Peyer's patch (tissue), 4 donors: ENCODE data around the gene MARK4. TPM values are rescaled to one million over a fixed set of nuclear protein-coding genes. Genes with fewer than 3 reads are reported as not detected.
"Not testable (repeated sequence)": the region's sequence is repeated elsewhere in the genome, so short reads cannot be mapped to it uniquely, and the experiment has no call there.

Experiments
- DNase-seq, 3 donors: peaks; one replicate each; pipeline ENCODE4 v3.0.0-alpha.2; 2017 to 2019
- H3K27ac ChIP-seq, 4 donors: fragments of 200-600 bp; sonication (generic); one replicate each; pipeline ENCODE4 v1.5.1; 2016 to 2019
- H3K27me3 ChIP-seq, 2 donors: fragments of 200-600 bp; sonication (generic); one replicate each; pipeline ENCODE4 v1.5.1; 2019
- H3K36me3 ChIP-seq, 3 donors: fragments of 200-600 bp; sonication (generic); one replicate each; pipeline ENCODE4 v1.5.1; 2016 to 2019
- H3K4me1 ChIP-seq, 4 donors: fragments of 200-600 bp; sonication (generic); one replicate each; pipeline ENCODE4 v1.5.1; 2016 to 2019
- H3K4me3 ChIP-seq, 4 donors: fragments of 200-600 bp; sonication (generic); 1 replicate in 3 of 4; 2 replicates in 1 of 4; pipeline ENCODE4 v1.5.1; 2016 to 2019; ENCODE audit warnings: mild to moderate bottlenecking in 1 of 4
- H3K9me3 ChIP-seq, 4 donors: fragments of 200-600 bp; sonication (generic); one replicate each; pipeline ENCODE4 v1.5.1; 2016 to 2019; ENCODE audit warnings: mild to moderate bottlenecking in 1 of 4
- POLR2A ChIP-seq, 2 donors: fragments of 450-650 bp; IDR thresholded peaks; one replicate each; pipeline ENCODE4 v1.5.1; 2017; ENCODE audit warnings: antibody characterized with exemption in 2 of 2, mild to moderate bottlenecking in 2 of 2, moderate library complexity in 2 of 2
- total RNA-seq, 4 donors: library from RNA; depleted of rRNA; stranded (reverse); fragments of >200 nt; gene quantifications; one replicate each; pipeline ENCODE4 v1.1.0, GENCODE V29; 2016
- TF ChIP-seq, protein P1 (sequence below), 6 experiments: fragments of 450-650 bp in 4 of 6; fragments of 200-600 bp in 2 of 6; sonication (generic) in 1 of 6; IDR thresholded peaks; one replicate each; pipeline ENCODE4 v1.5.1; 2017 to 2019; ENCODE audit warnings: antibody characterized with exemption in 6 of 6, mild to moderate bottlenecking in 3 of 6, moderate library complexity in 1 of 6

MARK4 gene
- total RNA-seq, 4 donors from 2014 or later: 8.1 to 63.5 (median 23.4) TPM

DNA sequence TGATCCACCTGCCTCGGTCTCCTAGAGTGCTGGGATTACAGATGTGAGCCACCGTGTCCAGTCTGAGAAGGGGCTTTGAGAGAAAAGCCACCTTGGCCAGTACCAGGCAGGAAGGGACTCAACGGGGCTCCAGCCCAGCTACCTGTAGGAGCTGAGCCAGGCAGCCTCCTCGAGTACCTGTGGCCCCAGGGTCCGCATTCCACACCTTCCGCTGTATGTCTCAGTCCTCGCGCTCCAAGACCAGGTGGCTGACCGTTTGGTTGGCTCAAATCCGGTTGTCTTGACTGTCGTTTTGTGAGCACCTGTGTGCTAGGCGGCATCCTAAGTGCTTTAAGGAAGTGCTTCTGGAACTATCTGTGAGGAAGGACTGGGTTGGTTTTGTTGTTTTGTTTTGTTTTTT, 16.2 kb downstream of the MARK4 start:
- Histone ChIP-seq H3K4me1 (no peaks in the 10 kb centered on the region), H3K4me3 (no peak overlapping the region), H3K9me3 (no peaks in the 10 kb centered on the region), H3K27ac (no peak overlapping the region), H3K27me3 (no peaks in the 10 kb centered on the region), H3K36me3 (peaks cover 0 to 17% (median 0%) of the 10 kb centered on the region in 3 donors)
- TF ChIP-seq POLR2A (IDR thresholded peaks at IDR 0.05): no peak
- TF ChIP-seq, protein P1, sequence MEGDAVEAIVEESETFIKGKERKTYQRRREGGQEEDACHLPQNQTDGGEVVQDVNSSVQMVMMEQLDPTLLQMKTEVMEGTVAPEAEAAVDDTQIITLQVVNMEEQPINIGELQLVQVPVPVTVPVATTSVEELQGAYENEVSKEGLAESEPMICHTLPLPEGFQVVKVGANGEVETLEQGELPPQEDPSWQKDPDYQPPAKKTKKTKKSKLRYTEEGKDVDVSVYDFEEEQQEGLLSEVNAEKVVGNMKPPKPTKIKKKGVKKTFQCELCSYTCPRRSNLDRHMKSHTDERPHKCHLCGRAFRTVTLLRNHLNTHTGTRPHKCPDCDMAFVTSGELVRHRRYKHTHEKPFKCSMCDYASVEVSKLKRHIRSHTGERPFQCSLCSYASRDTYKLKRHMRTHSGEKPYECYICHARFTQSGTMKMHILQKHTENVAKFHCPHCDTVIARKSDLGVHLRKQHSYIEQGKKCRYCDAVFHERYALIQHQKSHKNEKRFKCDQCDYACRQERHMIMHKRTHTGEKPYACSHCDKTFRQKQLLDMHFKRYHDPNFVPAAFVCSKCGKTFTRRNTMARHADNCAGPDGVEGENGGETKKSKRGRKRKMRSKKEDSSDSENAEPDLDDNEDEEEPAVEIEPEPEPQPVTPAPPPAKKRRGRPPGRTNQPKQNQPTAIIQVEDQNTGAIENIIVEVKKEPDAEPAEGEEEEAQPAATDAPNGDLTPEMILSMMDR (IDR thresholded peaks at IDR 0.05): no peak
- DNase-seq: no peak

DNA sequence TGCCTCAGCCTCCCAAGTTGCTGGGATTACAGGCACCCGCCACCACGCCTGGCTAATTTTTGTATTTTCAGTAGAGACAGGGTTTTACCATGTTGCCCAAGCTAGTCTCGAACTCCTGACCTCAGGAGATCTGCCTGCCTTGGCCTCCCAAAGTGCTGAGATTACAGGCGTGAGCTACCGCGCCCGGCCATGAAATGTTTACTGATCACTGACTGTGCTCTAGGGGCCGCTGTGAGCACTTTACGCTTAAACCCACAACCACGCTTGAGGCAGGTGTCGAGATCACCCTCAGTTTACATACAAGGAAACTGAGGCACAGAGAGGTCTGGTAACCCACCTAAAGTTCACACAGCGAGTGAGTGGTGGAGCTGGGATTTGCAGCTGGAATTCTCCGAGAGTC, 18.9 kb downstream of the MARK4 start:
- H3K27me3 ChIP-seq, H3K9me3 ChIP-seq, H3K27ac ChIP-seq, H3K4me1 ChIP-seq, H3K4me3 ChIP-seq, DNase-seq: not testable (repeated sequence)
- peaks cover 0 to 29% (median 0%) of the 10 kb centered on the region in 3 donors for H3K36me3 ChIP-seq

DNA sequence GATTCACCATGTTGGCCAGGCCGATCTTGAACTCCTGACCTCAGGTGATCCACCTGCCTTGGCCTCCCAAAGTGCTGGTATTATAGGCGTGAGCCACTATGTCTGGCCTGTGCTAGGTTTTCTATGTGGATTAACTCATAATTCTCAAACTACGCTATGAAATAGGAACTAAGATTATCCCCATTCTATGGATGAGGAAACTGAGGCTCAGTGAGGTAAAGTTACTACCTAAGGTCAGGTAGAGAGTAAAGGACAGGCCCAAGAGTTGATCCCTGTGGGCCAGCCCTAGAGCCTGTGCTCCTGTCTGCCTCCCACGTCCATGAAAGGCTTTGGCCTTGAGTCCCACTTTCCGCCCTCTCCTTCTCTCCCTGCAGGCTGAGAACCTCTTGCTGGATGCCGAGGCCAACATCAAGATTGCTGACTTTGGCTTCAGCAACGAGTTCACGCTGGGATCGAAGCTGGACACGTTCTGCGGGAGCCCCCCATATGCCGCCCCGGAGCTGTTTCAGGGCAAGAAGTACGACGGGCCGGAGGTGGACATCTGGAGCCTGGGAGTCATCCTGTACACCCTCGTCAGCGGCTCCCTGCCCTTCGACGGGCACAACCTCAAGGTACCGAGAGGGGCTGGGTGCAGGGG, 20.1 kb downstream of the MARK4 start:
- Histone ChIP-seq H3K36me3 (peaks cover 0 to 29% (median 0%) of the 10 kb centered on the region in 3 donors), H3K27ac (no peak overlapping the region), H3K9me3 (no peaks in the 10 kb centered on the region), H3K27me3 (no peaks in the 10 kb centered on the region), H3K4me1 (no peaks in the 10 kb centered on the region), H3K4me3 (no peak overlapping the region)
- TF ChIP-seq, protein P1 (IDR thresholded peaks at IDR 0.05): no peak
- no peak for TF ChIP-seq POLR2A (IDR thresholded peaks at IDR 0.05)
- DNase-seq: no peak

DNA sequence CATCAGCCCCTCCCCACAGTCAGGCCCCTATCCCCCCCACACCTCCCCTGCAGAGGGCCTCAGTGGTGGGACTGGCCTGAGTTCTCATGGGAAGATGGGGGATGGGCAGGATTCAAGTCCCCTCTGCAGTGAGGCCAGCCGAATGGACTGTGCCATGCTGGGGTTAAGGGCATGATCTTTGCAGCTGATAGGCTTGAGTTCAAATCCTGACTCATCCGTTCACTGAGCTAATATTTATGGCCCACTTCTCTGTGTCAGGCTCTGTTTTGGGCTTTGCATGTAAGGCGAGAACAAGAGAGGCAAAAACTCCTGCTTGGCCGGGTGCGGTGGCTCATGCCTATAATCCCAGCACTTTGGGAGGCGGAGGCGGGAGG, 20.7 kb downstream of the MARK4 start:
- no peak for DNase-seq
- Histone ChIP-seq H3K4me3 (no peak overlapping the region), H3K36me3 (peaks cover 0 to 29% (median 0%) of the 10 kb centered on the region in 3 donors), H3K4me1 (no peaks in the 10 kb centered on the region), H3K9me3 (no peaks in the 10 kb centered on the region), H3K27ac (no peak overlapping the region), H3K27me3 (no peaks in the 10 kb centered on the region)
- TF ChIP-seq, protein P1 (IDR thresholded peaks at IDR 0.05): no peak
- TF ChIP-seq POLR2A (IDR thresholded peaks at IDR 0.05): no peak

DNA sequence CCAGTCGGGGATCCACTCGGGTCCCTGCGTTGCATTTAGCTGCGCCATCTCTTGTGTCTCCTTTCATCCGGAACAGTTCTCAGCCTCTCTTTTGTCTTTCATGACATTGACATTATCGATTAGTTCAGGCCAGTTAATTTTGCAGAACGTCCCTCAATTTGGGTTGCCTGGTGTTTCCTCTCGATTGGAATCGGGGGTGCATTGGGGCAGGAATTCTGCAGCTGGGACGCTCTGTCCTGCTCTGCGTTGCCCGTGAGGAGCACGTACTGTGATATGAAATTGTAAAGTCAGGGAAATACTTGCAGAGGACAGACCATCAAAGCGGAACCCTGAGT, 22.4 kb downstream of the MARK4 start:
- TF ChIP-seq, protein P1 (IDR thresholded peaks at IDR 0.05): no peak
- TF ChIP-seq POLR2A (IDR thresholded peaks at IDR 0.05): no peak

DNA sequence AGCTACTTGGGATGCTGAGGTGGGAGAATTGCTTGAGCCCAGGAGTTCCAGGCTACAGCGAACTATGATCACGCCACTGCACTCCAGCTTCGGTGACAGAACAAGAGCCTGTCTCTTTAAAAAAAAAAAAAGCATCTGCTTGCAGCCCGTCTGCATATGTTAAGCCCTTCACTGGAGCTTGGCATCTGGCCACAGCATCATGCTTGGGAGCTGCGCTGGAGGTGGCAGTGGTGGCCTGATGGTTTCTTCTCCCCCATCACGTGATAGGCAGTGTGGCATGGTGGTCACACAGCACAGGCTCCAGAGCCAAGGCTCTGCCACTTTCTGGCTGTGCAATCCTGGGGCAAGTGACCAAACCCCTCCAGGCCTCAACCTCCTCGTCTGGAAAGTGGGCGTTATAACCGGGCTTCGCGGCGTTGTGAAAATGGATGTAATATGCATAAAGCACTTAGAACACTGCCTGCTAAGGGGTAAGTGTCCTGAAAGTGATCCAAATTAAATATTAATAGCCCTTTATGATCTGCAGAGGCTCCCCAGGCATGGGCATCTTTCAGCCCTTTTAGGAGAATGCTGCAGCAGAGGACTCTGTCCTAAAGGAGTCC, 24.4 kb downstream of the MARK4 start:
- no peak overlapping the region for H3K4me3 ChIP-seq
- H3K36me3 ChIP-seq: peaks cover 0 to 47% (median 0%) of the 10 kb centered on the region in 3 donors
- no peaks in the 10 kb centered on the region for H3K9me3 ChIP-seq
- TF ChIP-seq, protein P1 (IDR thresholded peaks at IDR 0.05): no peak
- TF ChIP-seq POLR2A (IDR thresholded peaks at IDR 0.05): no peak
- DNase-seq: no peak
- no peaks in the 10 kb centered on the region for H3K4me1 ChIP-seq
- H3K27me3 ChIP-seq: no peaks in the 10 kb centered on the region
- no peak overlapping the region for H3K27ac ChIP-seq

More for the DNA sequence above, 22.4 kb downstream of the MARK4 start:
- Histone ChIP-seq H3K27ac (no peak overlapping the region), H3K36me3 (peaks cover 0 to 37% (median 0%) of the 10 kb centered on the region in 3 donors), H3K27me3 (no peaks in the 10 kb centered on the region), H3K9me3 (no peaks in the 10 kb centered on the region), H3K4me3 (no peak overlapping the region), H3K4me1 (no peaks in the 10 kb centered on the region)
- DNase-seq: no peak
